GM20000 (cell line): Measurements from ENCODE around the gene COMTD1.
"Not testable (repeated sequence)": the region's sequence is repeated elsewhere in the genome, so short reads cannot be mapped to it uniquely, and the experiment has no call there.

ENCODE experiments used
- DNase-seq: peaks from one replicate; pipeline ENCODE4 v3.0.0; 2012; ENCODE audit warnings: low spot score
- CTCF ChIP-seq: IDR thresholded peaks from 2 replicates; pipeline ENCODE4 v1.5.1; 2012; ENCODE audit warnings: mild to moderate bottlenecking, control low read depth; ENCODE audit errors: extremely low read depth, missing control alignments

The COMTD1 gene

GRCh38 chr10:75207079-75207856 lies 28.5 kb downstream of the COMTD1 start:
- DNase-seq, result no peak

GRCh38 chr10:75206638-75207037 lies 29.1 kb downstream of the COMTD1 start:
- DNase-seq, result not testable (repeated sequence)

More at GRCh38 chr10:75207079-75207856, 28.5 kb downstream of the COMTD1 start:
- TF ChIP-seq CTCF, result no peak

GRCh38 chr10:75205908-75206307 lies 29.8 kb downstream of the COMTD1 start:
- no peak for DNase-seq
- TF ChIP-seq CTCF, result no peak

DNA sequence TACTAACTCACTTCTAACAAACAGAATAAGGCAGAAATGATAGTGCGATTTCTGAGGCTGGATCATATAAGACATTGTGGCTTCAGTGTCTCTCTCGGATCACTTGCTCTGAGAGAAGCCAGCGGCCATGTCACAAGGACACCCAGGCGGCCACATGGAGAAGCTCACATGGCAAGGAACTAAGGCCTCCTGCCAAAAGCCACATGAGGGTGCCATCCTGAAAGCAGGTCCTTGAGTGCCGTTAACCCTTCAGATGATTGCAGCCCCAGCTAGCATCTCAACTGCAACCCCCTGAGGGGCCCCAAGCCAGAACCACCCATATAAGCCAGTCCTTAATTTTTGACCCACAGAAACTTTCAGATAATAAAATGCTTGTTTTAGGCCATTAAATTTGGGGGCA lies 32.0 kb downstream of the COMTD1 start:
- no peak for DNase-seq
- TF ChIP-seq CTCF, result no peak

DNA sequence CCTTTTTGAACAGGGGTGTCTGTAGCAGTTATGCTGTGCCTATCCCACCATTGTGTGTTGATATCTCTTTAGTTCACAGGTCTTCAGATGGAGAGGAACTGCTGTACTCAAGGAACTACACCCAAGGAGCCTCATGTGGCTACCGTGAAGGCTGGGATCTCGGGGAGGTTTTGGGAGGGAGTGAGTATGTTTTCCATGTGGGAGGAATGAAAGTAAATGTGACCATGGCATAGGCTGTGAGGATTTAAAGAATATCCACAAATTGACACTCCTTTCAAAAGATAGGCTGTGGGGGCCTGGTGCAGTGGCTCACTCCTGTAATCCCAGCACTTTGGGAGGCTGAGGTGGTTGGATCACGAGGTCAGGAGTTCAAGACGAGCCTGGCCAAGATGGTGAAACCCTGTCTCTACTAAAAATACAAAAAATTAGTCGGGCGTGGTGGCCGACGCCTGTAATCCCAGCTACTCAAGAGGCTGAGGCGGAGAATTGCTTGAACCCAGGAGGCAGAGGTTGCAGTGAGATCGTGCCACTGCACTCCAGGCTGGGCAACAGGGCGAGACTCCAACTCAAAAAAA lies 32.6 kb downstream of the COMTD1 start:
- DNase-seq, result not testable (repeated sequence)

DNA sequence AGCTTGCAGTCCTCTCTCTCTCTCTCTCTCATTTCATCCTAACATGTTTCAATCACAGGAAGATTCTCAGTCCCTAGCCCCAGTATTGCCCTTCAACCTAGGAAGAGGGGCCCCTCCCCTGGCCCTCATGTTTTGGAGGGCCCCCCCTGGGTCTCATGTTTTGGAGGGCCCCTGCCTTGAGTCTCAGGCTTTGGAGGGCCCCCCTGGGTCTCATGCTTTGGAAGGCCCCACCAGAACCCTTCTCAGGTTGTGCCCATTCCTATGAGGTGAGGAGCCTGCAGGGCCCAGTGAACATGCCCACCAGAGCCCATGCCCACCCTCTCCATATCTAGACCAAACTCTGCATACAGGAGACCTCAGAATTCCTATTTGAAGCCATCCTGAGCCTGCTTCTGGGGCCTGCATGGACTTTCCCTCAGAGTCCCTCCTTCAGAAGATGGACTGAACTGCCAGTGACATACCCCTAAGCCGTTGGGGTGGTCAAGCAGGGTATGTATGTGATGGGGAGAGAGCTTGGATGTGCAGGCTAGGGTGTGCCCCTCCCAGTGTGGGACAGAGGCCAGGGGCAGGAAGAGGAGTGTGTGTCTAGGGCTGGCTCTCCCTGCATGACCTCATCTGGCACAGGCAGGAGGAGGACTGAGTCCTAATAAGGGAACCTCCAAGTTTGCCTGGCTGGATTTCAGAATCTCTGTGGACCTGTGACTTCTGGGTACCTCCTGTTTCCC lies 33.3 kb downstream of the COMTD1 start:
- no peak for DNase-seq
- no peak for TF ChIP-seq CTCF

GRCh38 chr10:75201793-75202307 lies 33.9 kb downstream of the COMTD1 start:
- no peak for TF ChIP-seq CTCF
- DNase-seq, result no peak

GRCh38 chr10:75199949-75200348 lies 35.8 kb downstream of the COMTD1 start:
- DNase-seq, result not testable (repeated sequence)

DNA sequence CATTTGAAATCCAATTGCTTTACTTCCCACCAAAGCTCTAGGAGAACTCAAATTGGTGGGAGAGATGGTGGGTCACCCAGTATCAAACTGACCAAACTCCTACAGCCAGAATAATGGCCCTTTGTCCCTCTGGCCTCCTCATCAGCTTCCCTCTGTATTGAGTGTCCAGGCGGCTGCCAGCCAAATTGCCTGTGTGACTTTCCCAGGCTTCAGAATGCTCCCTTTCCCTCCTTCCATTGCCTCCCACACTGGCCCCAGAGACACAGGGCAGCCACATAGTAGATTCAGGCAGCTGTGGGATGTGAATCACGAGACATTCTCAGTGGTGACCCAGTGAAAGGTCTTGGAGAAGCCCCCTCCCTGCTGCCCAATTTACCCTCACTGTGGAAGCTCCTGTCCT lies 37.9 kb downstream of the COMTD1 start:
- no peak for DNase-seq
- no peak for TF ChIP-seq CTCF
